Tibial artery (tissue), 4 donors: Measurements from ENCODE around the gene SIGLEC5.

Source experiments
- DNase-seq, 2 donors: peaks; one replicate each; pipeline ENCODE4 v3.0.0-alpha.2; 2019
- H3K27ac ChIP-seq, 2 donors: fragments of 200-600 bp; sonication (generic) in 1 of 2; 1 replicate in 1 of 2; 2 replicates in 1 of 2; pipeline ENCODE4 v1.5.1; 2018 to 2019; ENCODE audit warnings: mild to moderate bottlenecking in 1 of 2
- H3K27me3 ChIP-seq, 2 donors: fragments of 200-600 bp; sonication (generic) in 1 of 2; one replicate each; pipeline versions ENCODE4 v1.5.1 to v1.6.0; 2016 to 2019
- H3K36me3 ChIP-seq, 3 donors: fragments of 200-600 bp; sonication (generic) in 2 of 3; one replicate each; pipeline ENCODE4 v1.5.1; 2016 to 2019; ENCODE audit warnings: mild to moderate bottlenecking in 2 of 3
- H3K4me1 ChIP-seq, 4 donors: fragments of 200-600 bp; sonication (generic) in 2 of 4; 1 replicate in 3 of 4; 2 replicates in 1 of 4; pipeline ENCODE4 v1.5.1; 2016 to 2019
- H3K4me3 ChIP-seq, 2 donors: fragments of 200-600 bp; sonication (generic) in 1 of 2; 1 replicate in 1 of 2; 2 replicates in 1 of 2; pipeline ENCODE4 v1.5.1; 2018 to 2019; ENCODE audit warnings: mild to moderate bottlenecking in 2 of 2
- H3K9me3 ChIP-seq, 3 donors: fragments of 200-600 bp; sonication (generic) in 1 of 3; one replicate each; pipeline ENCODE4 v1.5.1; 2016 to 2019
- intact Hi-C: fragments of 100-400 bp; cut with DNase I; formaldehyde crosslinking; loops from one replicate; pipeline ENCODE4 v1.15.0; 2023; ENCODE audit warnings: low total_unique reads
- TF ChIP-seq, protein P1 (sequence below), 2 experiments: fragments of 200-600 bp in 1 of 2; fragments of 450-650 bp in 1 of 2; IDR thresholded peaks; one replicate each; pipeline ENCODE4 v1.5.1; 2017 to 2019; ENCODE audit warnings: antibody characterized with exemption in 2 of 2, mild to moderate bottlenecking in 1 of 2, moderate library complexity in 1 of 2

The SIGLEC5 gene

GRCh38 chr19:51566489-51567100, 63.6 kb downstream of the SIGLEC5 start:
- Histone ChIP-seq H3K36me3 (no peaks in the 10 kb centered on the region), H3K9me3 (no peaks in the 10 kb centered on the region), H3K27ac (no peak overlapping the region), H3K4me1 (peaks cover 0 to 2% (median under 1%) of the 10 kb centered on the region in 4 donors), H3K4me3 (no peak overlapping the region), H3K27me3 (peaks cover 0 to 15% of the 10 kb centered on the region in 2 donors)
- intact Hi-C loops, result no loop called here
- DNase-seq, result no peak
- TF ChIP-seq, protein P1, sequence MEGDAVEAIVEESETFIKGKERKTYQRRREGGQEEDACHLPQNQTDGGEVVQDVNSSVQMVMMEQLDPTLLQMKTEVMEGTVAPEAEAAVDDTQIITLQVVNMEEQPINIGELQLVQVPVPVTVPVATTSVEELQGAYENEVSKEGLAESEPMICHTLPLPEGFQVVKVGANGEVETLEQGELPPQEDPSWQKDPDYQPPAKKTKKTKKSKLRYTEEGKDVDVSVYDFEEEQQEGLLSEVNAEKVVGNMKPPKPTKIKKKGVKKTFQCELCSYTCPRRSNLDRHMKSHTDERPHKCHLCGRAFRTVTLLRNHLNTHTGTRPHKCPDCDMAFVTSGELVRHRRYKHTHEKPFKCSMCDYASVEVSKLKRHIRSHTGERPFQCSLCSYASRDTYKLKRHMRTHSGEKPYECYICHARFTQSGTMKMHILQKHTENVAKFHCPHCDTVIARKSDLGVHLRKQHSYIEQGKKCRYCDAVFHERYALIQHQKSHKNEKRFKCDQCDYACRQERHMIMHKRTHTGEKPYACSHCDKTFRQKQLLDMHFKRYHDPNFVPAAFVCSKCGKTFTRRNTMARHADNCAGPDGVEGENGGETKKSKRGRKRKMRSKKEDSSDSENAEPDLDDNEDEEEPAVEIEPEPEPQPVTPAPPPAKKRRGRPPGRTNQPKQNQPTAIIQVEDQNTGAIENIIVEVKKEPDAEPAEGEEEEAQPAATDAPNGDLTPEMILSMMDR (IDR thresholded peaks at IDR 0.05), result no peak

GRCh38 chr19:51565583-51565982, 64.6 kb downstream of the SIGLEC5 start:
- Histone ChIP-seq H3K27ac (no peak overlapping the region), H3K4me1 (no peaks in the 10 kb centered on the region), H3K4me3 (no peak overlapping the region), H3K36me3 (no peaks in the 10 kb centered on the region), H3K9me3 (no peaks in the 10 kb centered on the region), H3K27me3 (peaks cover 0 to 15% of the 10 kb centered on the region in 2 donors)
- intact Hi-C loops, result no loop called here
- TF ChIP-seq, protein P1 (IDR thresholded peaks at IDR 0.05), result no peak
- no peak for DNase-seq

- no peak overlapping the region for H3K27ac ChIP-seq
- TF ChIP-seq, protein P1 (IDR thresholded peaks at IDR 0.05), result no peak
- intact Hi-C loops, result no loop called here
These were observed 65.4 kb downstream of the SIGLEC5 start for GRCh38 chr19:51564791-51565190.

More at GRCh38 chr19:51564791-51565190, 65.4 kb downstream of the SIGLEC5 start:
- Histone ChIP-seq H3K4me3 (no peak overlapping the region), H3K27me3 (peaks cover 0 to 18% of the 10 kb centered on the region in 2 donors), H3K4me1 (no peaks in the 10 kb centered on the region), H3K9me3 (no peaks in the 10 kb centered on the region), H3K36me3 (no peaks in the 10 kb centered on the region)
- DNase-seq, result no peak
